HuH-7.5 (cell line): ENCODE data around the gene FBN3.
A peak's percentile ranks its signal among the peaks of the same experiment; 100 is the strongest.

Experiments
- DNase-seq: peaks from one replicate; pipeline ENCODE4 v3.0.0; 2011; ENCODE audit warnings: low spot score

The FBN3 gene

GRCh38 chr19:8148410-8149260 is 757 bp downstream of the FBN3 start:
- peak; percentile 69 for DNase-seq

DNA sequence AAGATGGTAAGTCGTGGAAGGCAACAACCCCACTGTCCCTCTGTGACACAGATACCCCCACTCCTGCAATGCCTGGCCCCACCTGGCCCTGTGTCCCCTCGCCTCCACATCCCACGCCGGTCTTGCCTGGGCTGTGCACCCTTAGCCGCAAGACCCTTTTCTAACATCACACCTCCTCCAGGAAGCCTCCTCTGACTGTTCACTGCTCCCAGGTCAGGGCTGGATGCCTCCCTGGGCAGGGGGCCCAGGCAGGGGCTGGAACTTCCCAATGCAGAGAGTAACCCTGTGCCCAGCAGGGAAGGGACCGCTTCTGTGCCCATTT is 1.3 kb downstream of the FBN3 start:
- no peak for DNase-seq

GRCh38 chr19:8147582-8147978 is 1.8 kb downstream of the FBN3 start:
- no peak for DNase-seq

DNA sequence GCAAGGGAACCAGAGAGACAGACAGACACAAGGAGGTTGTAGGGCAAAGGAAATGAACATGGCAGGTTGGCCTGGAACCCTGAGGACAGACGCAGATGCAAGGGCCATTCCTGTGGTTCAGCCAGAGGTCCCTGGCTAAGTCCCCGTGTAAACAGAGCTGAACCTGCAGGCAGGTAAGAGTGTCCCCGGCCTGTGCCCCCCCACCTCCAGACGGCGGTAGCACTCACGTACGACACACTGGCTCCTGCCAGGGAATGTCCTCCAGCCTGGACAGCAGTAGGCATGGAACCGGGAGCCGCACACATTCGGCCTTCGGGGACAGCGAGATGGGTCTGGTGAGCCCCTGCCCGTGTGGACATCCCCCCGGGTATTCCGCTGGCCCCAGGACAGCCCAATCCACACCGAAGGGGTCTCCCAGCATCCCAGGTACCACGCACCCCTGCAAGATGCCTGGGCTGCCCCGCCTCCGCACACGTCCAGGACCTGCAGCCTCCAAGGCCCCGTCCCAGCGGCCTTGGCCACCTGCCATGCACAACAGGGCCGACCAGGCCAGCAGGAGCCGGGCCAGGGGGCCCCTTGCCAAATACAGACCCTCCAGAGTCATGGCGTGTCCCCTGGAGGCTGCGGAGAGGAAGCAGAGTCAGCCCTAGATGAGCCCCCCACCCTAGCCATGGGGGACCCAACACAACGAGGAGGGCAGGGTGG is 2.4 kb downstream of the FBN3 start:
- DNase-seq, result no peak

- DNase-seq, result no peak
Measured at GRCh38 chr19:8144273-8144995, 5.0 kb downstream of the FBN3 start.

GRCh38 chr19:8143041-8143440 is 6.4 kb downstream of the FBN3 start:
- DNase-seq, result no peak

- DNase-seq, result no peak
Measured at GRCh38 chr19:8142513-8142900, 6.9 kb downstream of the FBN3 start.

DNA sequence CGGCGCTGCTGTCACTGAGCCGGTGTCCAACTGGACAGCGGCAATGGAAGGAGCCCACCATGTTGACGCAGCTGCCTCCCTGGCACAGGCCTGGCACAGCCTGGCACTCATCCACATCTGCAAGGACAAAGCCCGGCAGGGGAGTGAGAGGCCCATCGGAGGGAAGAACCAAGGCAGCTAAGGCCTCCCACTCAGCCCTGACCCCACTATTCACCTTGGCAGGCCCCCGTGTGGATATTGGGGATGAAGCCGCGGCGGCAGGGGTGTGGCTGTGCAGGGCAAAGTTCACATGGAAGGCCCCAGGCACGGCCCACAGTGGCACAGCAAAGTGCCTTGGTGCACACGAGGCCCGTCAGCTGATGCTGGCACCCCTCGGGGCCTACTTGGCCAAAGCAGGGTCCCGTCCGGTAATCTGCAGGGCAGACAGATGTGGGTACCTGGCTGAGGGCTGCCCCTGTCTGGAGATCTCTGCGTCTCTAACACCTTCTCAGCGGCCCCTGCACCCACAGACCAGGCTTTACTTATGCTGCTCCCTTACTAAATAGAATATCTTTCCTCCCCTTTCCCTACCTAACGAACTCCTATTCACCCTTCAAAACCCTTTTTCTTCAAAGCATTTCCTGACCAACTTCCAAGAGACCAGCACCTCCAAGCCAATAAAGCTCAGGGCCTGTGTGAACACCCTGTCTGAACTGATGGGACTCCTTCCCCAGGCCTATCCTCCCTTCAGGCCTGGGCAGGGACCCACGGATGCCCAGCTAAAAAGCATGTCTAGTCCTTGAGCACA is 7.5 kb downstream of the FBN3 start:
- DNase-seq, result no peak

DNA sequence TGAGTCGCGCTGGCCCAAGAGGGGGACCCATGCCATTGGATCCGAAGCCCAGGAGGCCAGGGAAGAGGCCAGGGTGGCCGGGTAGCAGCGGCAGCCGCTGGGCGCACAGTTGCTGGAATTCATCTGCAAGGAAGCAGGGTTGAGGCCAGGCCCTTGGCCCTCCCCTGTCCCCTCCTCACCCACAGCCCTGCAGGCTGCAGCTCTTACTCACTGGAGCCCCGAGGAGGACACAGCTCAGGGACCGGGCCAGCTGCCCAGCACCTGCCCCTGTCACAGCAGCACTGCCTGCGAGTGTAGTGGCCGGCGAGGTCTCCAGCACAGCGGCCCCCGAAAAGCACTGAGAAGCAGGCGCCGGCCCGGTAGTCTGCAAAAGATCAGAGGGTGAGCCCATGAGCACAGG is 11.2 kb downstream of the FBN3 start:
- DNase-seq, result no peak

- DNase-seq, result no peak
Measured at GRCh38 chr19:8137425-8137824, 12.0 kb downstream of the FBN3 start.

DNA sequence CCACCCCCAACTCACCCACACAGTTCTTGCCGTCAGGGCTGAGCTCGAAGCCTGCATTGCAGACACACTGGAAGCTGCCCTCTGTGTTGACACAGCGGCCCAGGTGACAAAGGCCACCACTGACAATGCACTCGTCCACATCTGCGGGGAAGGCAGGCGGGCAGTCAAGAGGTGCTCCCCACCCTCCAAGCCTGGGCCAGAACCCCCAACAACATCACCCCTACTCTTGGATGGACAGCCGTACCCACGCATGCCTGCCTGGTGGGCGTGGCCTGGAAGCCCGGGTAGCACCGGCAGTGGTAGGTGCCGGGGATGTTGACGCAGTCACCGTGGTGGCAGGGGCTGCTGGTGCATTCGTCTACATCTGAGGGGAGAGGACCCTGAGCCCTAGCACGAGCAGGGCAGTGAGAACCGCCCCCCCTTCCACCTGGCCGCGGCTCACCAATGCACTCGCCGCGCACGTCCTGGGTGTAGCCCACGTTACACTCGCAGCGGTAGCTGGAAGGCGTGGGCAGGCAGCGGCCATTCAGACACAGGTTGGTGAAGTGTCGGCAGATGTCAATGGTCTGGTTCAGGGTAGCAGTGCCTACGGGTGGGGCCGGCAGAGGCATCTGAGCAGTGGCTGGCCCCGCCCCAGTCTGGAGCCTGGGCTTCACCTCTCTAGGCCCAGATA is 13.3 kb downstream of the FBN3 start:
- peak; percentile 71 for DNase-seq

DNA sequence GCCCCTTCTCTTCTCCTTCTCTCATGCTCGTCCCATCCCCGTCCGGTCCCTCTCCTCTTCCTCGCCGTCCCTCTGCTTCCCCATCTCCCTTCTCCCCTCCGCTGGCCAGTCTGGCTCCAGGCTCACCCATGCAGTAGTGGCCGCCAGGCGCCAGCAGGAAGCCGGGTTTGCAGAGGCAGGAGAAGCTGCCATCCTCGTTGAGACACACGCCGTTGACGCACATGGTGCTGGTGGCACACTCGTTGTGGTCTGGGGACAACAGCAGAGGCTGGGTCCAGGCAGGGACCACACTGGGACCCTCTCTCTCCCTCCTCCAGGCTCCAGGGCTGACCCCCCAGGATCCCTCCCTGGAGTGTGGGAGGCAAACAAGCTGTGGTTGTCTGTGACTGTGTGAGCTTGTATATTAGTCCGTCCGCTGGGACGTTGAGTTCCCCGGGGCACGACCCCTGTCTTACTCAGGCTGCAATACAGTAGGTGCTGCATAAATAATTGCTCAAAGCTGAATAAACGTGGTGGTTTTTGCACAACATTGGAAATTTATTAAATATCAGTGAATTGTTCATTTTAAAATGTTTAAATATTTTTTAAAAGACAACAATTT is 16.4 kb downstream of the FBN3 start:
- DNase-seq, result no peak

GRCh38 chr19:8131517-8131916 is 17.9 kb downstream of the FBN3 start:
- no peak for DNase-seq

DNA sequence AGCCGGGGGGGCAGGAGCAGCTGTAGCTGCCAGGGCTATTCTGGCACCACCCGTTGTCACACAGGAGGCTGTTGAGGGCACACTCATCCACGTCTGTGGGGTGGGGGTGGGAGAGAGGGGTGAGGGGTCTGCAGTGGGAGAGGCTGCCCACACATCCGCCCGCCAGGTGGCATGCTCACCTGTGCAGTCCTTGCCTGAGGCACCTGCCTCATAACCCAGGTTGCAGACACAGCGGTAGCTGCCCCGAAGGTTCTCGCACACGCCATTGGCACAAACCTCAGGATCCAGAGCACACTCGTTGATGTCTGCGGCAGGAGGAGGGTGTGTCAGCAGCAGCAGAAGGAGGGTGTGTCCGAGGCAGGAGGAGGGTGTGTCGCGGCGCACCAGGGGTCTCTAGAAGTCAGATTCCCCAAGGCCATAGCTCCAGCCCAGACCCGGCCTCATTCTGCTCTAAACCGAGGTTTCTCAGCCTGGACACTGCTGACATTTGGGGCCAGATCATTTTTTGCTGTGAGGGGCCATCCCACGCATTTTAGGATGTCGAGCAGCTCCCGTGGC is 20.3 kb downstream of the FBN3 start:
- DNase-seq, result no peak

- no peak for DNase-seq
Measured at GRCh38 chr19:8128551-8128950, 20.8 kb downstream of the FBN3 start.

DNA sequence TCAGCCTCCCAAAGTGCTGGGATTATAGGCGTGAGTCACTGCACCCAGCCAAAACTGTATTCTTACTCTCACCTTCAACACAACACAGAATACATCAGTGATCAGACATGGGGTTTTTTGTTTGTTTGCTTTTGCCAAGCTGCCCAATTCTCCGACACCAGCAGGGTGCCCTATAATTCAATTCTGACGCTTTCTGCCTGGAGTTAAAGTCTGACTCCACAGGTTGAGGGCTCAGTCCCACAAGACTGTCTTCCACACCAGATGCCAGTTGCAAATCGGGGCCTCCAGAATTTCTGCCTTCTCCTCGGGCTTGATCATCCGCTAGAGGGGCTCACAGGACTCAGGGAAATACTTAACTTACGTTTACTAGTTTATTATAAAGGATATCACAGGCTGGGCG is 22.1 kb downstream of the FBN3 start:
- DNase-seq, result no peak

GRCh38 chr19:8126511-8126910 is 22.9 kb downstream of the FBN3 start:
- no peak for DNase-seq

- no peak for DNase-seq
Measured at GRCh38 chr19:8126008-8126407, 23.4 kb downstream of the FBN3 start.

DNA sequence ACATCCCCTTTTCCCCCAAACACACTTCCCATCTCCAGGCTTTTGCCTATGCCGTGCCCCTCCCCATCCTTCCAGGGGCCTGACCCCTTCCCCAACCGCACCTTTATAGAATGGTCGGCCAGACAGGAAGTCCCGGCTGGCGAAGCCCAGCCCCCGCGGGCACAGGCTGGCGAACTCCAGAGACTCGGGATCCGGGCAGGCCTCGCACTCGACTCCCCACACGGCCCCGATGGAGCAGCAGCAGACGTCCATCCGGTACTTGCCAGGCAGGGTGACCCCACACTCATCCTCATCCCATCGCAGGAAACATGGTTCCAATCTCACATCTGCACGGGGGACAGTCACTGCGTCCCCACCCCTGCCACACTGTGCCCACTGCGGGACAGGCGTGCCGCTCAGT is 25.7 kb downstream of the FBN3 start:
- DNase-seq, result no peak

DNA sequence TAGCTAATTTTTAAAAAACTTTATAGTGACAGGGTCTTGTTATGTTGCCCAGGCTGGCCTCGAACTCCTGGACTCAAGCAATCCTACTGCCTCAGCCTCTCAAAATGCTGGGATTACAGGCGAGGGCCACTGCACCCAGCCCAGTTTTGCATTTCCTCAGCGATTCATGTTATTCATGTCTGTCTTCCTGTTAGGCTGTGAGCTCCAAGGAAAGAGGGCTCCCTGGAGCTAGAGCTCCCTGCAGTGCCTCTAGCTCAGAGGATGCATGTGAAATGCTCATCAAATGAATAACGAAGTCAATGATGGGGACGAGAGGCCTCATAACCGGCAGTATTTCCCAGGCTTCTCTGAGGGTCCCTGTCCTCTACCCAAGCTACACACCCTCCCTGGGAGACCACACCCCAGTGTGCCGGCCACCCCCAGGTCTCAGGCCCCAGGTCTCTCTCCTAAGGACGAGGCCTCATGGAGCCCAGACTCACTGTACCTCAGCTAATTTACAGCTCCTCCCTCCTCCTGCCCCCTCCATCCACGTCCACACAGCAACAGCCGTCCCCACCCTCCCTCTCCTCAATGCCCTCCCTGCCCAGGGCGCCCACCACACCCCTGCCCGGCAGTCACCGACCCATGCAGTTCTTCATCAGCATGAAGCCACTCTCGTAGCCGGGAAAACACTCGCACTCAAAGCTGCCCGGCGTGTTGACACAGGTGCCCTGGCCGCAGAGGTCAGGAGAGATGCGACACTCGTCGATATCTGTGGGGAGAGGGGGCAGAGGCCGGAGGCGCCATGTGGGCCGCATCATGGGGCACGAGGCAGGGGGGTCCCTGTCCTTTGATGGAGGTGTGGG is 28.5 kb downstream of the FBN3 start:
- DNase-seq, result no peak
